ENCODE results near the gene LITAF.
"Not testable (repeated sequence)": the region's sequence is repeated elsewhere in the genome, so short reads cannot be mapped to it uniquely, and the experiment has no call there.

The LITAF gene

DNA sequence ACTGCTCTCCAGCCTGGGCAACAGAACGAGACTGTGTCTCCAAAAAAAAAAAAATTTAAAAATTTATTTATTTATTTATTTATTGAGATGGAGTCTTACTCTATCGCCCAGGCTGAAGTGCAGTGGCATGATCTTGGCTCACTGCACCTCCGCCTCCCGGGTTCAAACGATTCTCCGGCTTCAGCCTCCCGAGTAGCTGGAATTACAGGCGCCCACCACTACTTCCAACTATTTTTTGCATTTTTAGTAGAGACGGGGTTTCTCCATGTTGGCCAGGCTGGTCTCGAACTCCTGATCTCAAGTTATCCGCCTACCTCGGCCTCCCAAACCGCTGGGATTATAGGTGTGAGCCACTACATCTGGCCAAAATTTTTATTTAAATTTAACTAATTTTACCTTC lies 73.4 kb downstream of the LITAF start:
- DNase-seq, result not testable (repeated sequence)

DNA sequence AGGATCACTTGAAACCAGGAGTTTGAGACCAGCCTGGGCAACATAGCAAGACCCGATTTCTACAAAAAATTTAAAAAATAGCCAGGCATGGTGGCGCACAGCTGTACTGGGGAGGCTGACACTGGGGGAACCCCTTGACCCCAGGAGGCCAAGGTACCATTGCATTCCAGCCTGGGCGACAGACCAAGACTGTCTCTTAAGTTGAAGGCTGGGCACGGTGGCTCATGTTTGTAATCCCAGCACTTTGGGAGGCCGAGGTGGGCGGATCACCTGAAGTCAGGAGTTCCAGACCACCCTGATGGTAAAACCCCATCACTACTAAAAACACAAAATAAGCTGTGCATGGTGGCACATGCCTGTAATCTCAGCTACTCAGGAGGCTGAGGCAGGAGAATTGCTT lies 74.9 kb downstream of the LITAF start:
- DNase-seq, result no peak

GRCh38 chr16:11511328-11511727 lies 75.4 kb downstream of the LITAF start:
- DNase-seq, result no peak

DNA sequence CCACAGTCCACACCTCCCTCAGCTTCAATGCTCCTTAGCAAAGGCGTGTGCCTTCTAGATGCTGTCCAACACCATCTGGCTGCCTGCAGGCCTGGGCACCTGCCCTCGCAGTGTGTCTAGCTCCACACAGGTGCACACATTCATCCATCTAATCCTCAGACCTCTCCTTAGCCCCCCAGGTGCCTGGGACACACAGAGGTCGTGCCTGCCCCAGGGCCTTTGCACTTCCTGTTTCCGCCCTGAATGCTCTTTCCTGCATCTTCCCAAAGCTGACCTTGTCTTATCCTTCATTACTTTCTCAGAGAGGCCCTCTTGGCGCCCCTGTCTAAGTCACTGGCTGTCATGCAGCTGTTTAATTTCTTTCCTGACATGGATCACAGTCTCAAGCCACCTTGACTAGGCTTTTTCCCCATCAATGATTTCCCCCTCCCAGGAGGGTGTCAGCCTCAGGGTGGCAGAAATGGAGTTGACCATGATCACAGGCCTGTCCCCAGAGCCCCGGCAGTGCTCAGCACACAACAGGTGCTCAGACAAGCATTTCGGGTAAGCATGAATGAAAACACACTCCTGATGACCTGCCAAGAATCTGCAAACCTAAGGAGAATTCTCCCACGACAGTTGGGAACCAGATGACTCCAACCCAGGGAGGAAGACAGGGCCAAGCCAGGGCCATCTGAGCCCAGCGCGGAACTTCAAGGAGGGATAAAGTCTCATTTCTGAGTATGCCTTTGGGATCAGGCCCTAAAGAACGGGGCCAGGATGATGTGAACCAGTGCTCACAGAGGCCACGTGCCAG lies 76.3 kb downstream of the LITAF start:
- DNase-seq, result no peak

GRCh38 chr16:11507991-11508390 lies 78.7 kb downstream of the LITAF start:
- no peak for DNase-seq

GRCh38 chr16:11507350-11507749 lies 79.4 kb downstream of the LITAF start:
- no peak for DNase-seq

GRCh38 chr16:11506741-11507305 lies 79.9 kb downstream of the LITAF start:
- no peak for DNase-seq

DNA sequence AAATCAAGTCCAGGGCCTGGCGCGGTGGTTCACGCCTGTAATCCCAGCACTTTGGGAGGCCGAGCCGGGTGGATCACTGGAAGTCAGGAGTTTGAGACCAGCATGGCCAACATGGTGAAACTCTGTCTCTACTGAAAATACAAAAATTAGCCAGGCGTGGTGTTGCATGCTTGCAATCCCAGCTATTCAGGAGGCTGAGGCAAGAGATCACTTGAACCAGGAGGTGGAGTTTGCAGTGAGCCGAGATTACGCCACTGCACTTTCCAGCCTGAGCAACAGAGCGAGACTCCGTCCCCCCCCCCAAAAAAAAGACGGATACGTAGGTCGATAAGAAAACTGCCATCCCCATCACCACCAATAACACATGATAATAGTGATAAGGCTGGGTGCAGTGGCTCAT lies 82.5 kb downstream of the LITAF start:
- DNase-seq, result not testable (repeated sequence)

DNA sequence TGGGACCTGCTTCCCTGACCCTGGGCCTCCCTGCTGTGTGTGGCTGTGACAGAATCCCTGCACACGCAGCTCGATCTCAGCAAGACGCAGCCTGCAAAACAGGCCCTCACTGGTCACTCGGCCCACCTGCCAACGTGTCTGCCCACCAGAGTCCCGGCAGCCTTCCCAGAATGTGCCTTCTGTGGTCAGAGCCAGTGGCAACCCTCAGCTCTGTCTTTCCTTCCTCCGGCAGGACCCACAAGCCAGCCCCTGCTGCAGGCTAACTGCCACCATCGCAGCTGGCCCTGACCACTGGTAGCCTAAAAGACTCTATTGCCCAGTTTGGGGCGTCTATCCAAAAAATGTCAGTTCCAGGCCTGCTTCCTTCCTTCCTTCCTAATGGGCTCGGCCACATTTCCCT lies 83.2 kb downstream of the LITAF start:
- no peak for DNase-seq

DNA sequence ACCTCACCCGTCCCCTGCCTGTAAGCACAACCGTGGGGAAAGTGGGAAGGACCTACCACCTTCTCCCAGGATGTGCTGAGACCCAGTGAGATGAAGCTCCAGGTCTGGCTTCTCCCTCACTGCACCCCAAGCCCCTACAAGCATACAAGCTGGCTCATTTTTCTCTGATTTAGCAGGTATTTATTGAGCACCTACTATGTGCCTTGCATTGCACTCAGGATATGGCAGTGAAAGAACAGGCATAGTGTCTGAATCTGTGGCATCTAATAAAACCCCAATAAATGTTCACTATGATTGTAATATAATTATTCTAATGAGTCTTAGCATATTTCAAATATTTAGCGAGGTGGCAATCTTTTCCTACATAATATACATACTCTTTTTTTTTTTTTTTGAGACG lies 84.5 kb downstream of the LITAF start:
- no peak for DNase-seq

DNA sequence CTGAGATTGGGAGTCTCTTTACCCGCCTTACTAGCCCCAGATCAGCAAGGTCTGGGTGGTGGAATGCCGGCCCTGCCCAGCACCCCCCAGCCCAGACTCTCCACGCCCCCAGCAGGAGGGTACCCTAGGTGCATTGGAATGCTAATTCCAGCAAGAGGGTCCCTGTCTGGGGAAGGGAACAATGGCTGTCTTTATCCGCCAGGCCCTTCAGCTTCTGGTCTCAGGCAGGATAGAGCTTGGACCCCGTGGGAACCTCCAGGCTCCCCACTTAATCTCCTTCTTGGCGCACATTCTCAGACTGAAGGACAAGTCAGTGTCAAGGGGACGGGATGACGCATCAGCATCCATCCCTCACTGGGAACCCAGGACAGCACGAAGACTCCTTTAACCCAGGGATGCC lies 85.1 kb downstream of the LITAF start:
- no peak for DNase-seq

GRCh38 chr16:11500700-11501346 lies 85.9 kb downstream of the LITAF start:
- no peak for DNase-seq

- no peak for DNase-seq
These were observed 87.2 kb downstream of the LITAF start for GRCh38 chr16:11499295-11500089.

GRCh38 chr16:11498683-11499082 lies 88.0 kb downstream of the LITAF start:
- DNase-seq, result no peak

- DNase-seq, result peak; percentile 6
These were observed 88.8 kb downstream of the LITAF start for GRCh38 chr16:11497851-11498289.
